ENCODE data around the gene CBARP.

DNA sequence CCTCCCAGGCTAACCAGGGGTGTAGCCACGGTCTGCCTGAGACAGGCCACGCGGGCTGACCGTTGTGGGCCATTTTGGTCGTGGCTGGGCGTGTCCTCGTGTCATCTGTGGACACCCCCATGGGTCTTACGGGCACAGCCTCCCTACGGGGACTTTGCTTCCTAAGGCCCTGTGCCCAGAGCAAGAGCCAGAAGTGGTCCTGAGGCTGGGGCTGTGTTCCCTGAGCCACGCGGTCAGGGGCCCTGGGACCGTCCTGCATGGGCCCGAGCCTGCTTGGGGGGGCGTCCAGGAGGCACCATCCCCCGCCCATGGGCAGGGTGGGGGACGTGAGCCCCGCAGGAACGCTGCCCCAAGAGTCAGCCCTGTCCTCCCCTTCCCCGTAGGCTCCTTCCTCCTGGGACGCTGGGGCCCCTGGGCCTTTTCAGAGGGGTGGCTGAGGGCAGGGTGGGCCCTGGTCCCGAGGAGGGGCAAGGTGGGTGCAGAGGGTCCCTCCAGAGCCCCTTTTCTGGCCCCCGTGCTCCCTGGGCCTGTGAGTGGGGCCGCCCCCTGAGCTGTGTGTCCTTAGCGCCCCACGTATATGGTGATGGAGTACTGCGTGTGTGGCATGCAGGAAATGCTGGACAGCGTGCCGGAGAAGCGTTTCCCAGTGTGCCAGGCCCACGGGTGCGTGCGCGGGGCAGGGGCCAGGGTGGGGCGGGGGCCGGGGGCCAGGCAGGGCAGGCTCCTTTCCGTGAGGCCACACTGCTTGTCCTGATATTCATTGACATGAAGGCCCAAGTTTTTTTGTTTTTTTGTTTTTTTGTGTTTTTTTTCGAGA lies 18.8 kb downstream of the CBARP start:
- TF ChIP-seq YY1 (IDR thresholded peaks at IDR 0.05; ENCODE audit: insufficient read depth, insufficient read length): no peak
- no peak for TF ChIP-seq SUZ12 (IDR thresholded peaks at IDR 0.05; ENCODE audit: extremely low read depth, insufficient read depth, insufficient read length)
- TF ChIP-seq ZNF274 (IDR thresholded peaks at IDR 0.05; ENCODE audit: low read depth, low read length): no peak

Data from NT2/D1 (cell line).